ENCODE results near the gene RYR2. TPM values are rescaled to one million over a fixed set of nuclear protein-coding genes. Genes with fewer than 3 reads are reported as not detected.
"Not testable (repeated sequence)": the region's sequence is repeated elsewhere in the genome, so short reads cannot be mapped to it uniquely, and the experiment has no call there.

RYR2 gene
- total RNA-seq, 2 experiments from 2014 or later = not detected

GRCh38 chr1:237120683-237121082 lies 78.7 kb downstream of the RYR2 start:
- Histone ChIP-seq H2AFZ (ENCODE audit: low read length) (no peak overlapping the region), H4K20me1 (ENCODE audit: insufficient read depth, low read length) (no peaks in the 10 kb centered on the region), H3K4me1 (ENCODE audit: insufficient read depth, low read length, poor library complexity, severe bottlenecking) (no peaks in the 10 kb centered on the region), H3K9me3 (ENCODE audit: low read length) (no peaks in the 10 kb centered on the region), H3K36me3 (ENCODE audit: insufficient read depth, low read length) (no peaks in the 10 kb centered on the region), H3K4me3 (ENCODE audit: low read depth, low read length, poor library complexity, severe bottlenecking) (no peak overlapping the region), H3K4me2 (ENCODE audit: low read length) (no peak overlapping the region), H3K79me2 (ENCODE audit: insufficient read depth, low read depth, low read length) (no peaks in the 10 kb centered on the region), H3K27ac (ENCODE audit: low read depth, low read length, poor library complexity, severe bottlenecking) (no peak overlapping the region), H3K9me2 (ENCODE audit: insufficient read depth, low read length) (no peaks in the 10 kb centered on the region)
- no peak for DNase-seq (ENCODE audit: low spot score)
- no peak for TF ChIP-seq EZH2phosphoT487 (IDR thresholded peaks at IDR 0.05; ENCODE audit: borderline replicate concordance, low read depth, low read length)
- TF ChIP-seq CTCF (conservative IDR thresholded peaks at IDR 0.05; ENCODE audit: low read length) = no peak
- BruUV-seq (replicated peaks) = no TSS peak
- intact Hi-C loops (cut with micrococcal nuclease; ENCODE audit: unreplicated experiment) = loop anchor here (10.0 kb wide), 1 partner anchor 366 kb away; no protein-coding TSS in a partner anchor
- CTCF ChIA-PET (ENCODE audit: unreplicated experiment) = no interaction called here
- POLR2A ChIA-PET = interaction anchor here (0.6 kb wide), 2 partner anchors 306 to 406 kb away, joined by 3 to 5 read pairs; no protein-coding TSS in a partner anchor

GRCh38 chr1:237124856-237125462 lies 83.0 kb downstream of the RYR2 start:
- Histone ChIP-seq H3K4me2 (ENCODE audit: low read length) (no peak overlapping the region), H3K79me2 (ENCODE audit: insufficient read depth, low read depth, low read length) (no peaks in the 10 kb centered on the region), H3K4me3 (ENCODE audit: low read depth, low read length, poor library complexity, severe bottlenecking) (no peak overlapping the region), H4K20me1 (ENCODE audit: insufficient read depth, low read length) (no peaks in the 10 kb centered on the region), H3K27ac (ENCODE audit: low read depth, low read length, poor library complexity, severe bottlenecking) (no peak overlapping the region), H3K9me3 (ENCODE audit: low read length) (no peaks in the 10 kb centered on the region), H2AFZ (ENCODE audit: low read length) (no peak overlapping the region), H3K4me1 (ENCODE audit: insufficient read depth, low read length, poor library complexity, severe bottlenecking) (no peaks in the 10 kb centered on the region), H3K9me2 (ENCODE audit: insufficient read depth, low read length) (no peaks in the 10 kb centered on the region), H3K36me3 (ENCODE audit: insufficient read depth, low read length) (no peaks in the 10 kb centered on the region)
- intact Hi-C loops (cut with micrococcal nuclease; ENCODE audit: unreplicated experiment) = loop anchor here (5.0 to 10.0 kb wide), 2 partner anchors 370 to 1023 kb away; no protein-coding TSS in a partner anchor
- no TSS peak for BruUV-seq (replicated peaks)
- POLR2A ChIA-PET = no interaction called here
- DNase-seq (ENCODE audit: low spot score) = peak; percentile 19
- CTCF ChIA-PET (ENCODE audit: unreplicated experiment) = no interaction called here
- TF ChIP-seq EZH2phosphoT487 (IDR thresholded peaks at IDR 0.05; ENCODE audit: borderline replicate concordance, low read depth, low read length) (no peak), CTCF (conservative IDR thresholded peaks at IDR 0.05; ENCODE audit: low read length) (peak; percentile 84)

- no TSS peak for BruUV-seq (replicated peaks)
- no peaks in the 10 kb centered on the region for H4K20me1 ChIP-seq (ENCODE audit: insufficient read depth, low read length)
- no peak for DNase-seq (ENCODE audit: low spot score)
- CTCF ChIA-PET (ENCODE audit: unreplicated experiment) = no interaction called here
- H2AFZ ChIP-seq (ENCODE audit: low read length) = no peak overlapping the region
- TF ChIP-seq EZH2phosphoT487 (IDR thresholded peaks at IDR 0.05; ENCODE audit: borderline replicate concordance, low read depth, low read length) (no peak), CTCF (conservative IDR thresholded peaks at IDR 0.05; ENCODE audit: low read length) (no peak)
- H3K4me2 ChIP-seq (ENCODE audit: low read length) = no peak overlapping the region
- no peaks in the 10 kb centered on the region for H3K9me2 ChIP-seq (ENCODE audit: insufficient read depth, low read length)
- H3K79me2 ChIP-seq (ENCODE audit: insufficient read depth, low read depth, low read length) = no peaks in the 10 kb centered on the region
- no peaks in the 10 kb centered on the region for H3K36me3 ChIP-seq (ENCODE audit: insufficient read depth, low read length)
- H3K4me3 ChIP-seq (ENCODE audit: low read depth, low read length, poor library complexity, severe bottlenecking) = no peak overlapping the region
- no peak overlapping the region for H3K27ac ChIP-seq (ENCODE audit: low read depth, low read length, poor library complexity, severe bottlenecking)
- H3K4me1 ChIP-seq (ENCODE audit: insufficient read depth, low read length, poor library complexity, severe bottlenecking) = no peaks in the 10 kb centered on the region
- POLR2A ChIA-PET = no interaction called here
- H3K9me3 ChIP-seq (ENCODE audit: low read length) = peaks cover 3% of the 10 kb centered on the region
- intact Hi-C loops (cut with micrococcal nuclease; ENCODE audit: unreplicated experiment) = loop anchor here (5.0 to 10.0 kb wide), 2 partner anchors 371 to 1024 kb away; no protein-coding TSS in a partner anchor
Observed at GRCh38 chr1:237126180-237126579, 84.2 kb downstream of the RYR2 start.

- CTCF ChIA-PET (ENCODE audit: unreplicated experiment); DNase-seq (ENCODE audit: low spot score); H3K9me3 ChIP-seq (ENCODE audit: low read length); H3K4me1 ChIP-seq (ENCODE audit: insufficient read depth, low read length, poor library complexity, severe bottlenecking); H3K4me2 ChIP-seq (ENCODE audit: low read length); H2AFZ ChIP-seq (ENCODE audit: low read length); H3K4me3 ChIP-seq (ENCODE audit: low read depth, low read length, poor library complexity, severe bottlenecking); H3K36me3 ChIP-seq (ENCODE audit: insufficient read depth, low read length); BruUV-seq (replicated peaks); H4K20me1 ChIP-seq (ENCODE audit: insufficient read depth, low read length); POLR2A ChIA-PET; H3K27ac ChIP-seq (ENCODE audit: low read depth, low read length, poor library complexity, severe bottlenecking); H3K79me2 ChIP-seq (ENCODE audit: insufficient read depth, low read depth, low read length); H3K9me2 ChIP-seq (ENCODE audit: insufficient read depth, low read length): not testable (repeated sequence)
- intact Hi-C loops (cut with micrococcal nuclease; ENCODE audit: unreplicated experiment) = loop anchor here (5.0 to 10.0 kb wide), 2 partner anchors 372 to 1025 kb away; no protein-coding TSS in a partner anchor
Observed at GRCh38 chr1:237127301-237127700, 85.3 kb downstream of the RYR2 start.
